ENCODE measurements around the gene UGT2A3.

UGT2A3 gene

GRCh38 chr4:68904786-68905185, 46.8 kb downstream of the UGT2A3 start:
- H3K27ac ChIP-seq = peak overlapping the region; percentile 65; the same call in 1 of the 2 replicates
- no peak for TF ChIP-seq ZFX (IDR thresholded peaks at IDR 0.05; ENCODE audit: borderline replicate concordance)
- peak; percentile 28; the same call in 1 of the 2 replicates for TF ChIP-seq CTCF (IDR thresholded peaks at IDR 0.05)

- no peak overlapping the region for H3K27ac ChIP-seq
- no peak for TF ChIP-seq CTCF (IDR thresholded peaks at IDR 0.05)
- no peak for TF ChIP-seq ZFX (IDR thresholded peaks at IDR 0.05; ENCODE audit: borderline replicate concordance)
These were observed 54.9 kb downstream of the UGT2A3 start for GRCh38 chr4:68896749-68897148.

GRCh38 chr4:68895561-68896198, 55.9 kb downstream of the UGT2A3 start:
- no peak overlapping the region for H3K27ac ChIP-seq
- TF ChIP-seq ZFX (IDR thresholded peaks at IDR 0.05; ENCODE audit: borderline replicate concordance) = no peak
- no peak for TF ChIP-seq CTCF (IDR thresholded peaks at IDR 0.05)

GRCh38 chr4:68892861-68893260, 58.7 kb downstream of the UGT2A3 start:
- no peak overlapping the region for H3K27ac ChIP-seq
- TF ChIP-seq ZFX (IDR thresholded peaks at IDR 0.05; ENCODE audit: borderline replicate concordance) (no peak), CTCF (IDR thresholded peaks at IDR 0.05) (no peak)

GRCh38 chr4:68891678-68892077, 59.9 kb downstream of the UGT2A3 start:
- TF ChIP-seq ZFX (IDR thresholded peaks at IDR 0.05; ENCODE audit: borderline replicate concordance) (no peak), CTCF (IDR thresholded peaks at IDR 0.05) (no peak)
- H3K27ac ChIP-seq = no peak overlapping the region

- no peak overlapping the region for H3K27ac ChIP-seq
- TF ChIP-seq ZFX (IDR thresholded peaks at IDR 0.05; ENCODE audit: borderline replicate concordance) (no peak), CTCF (IDR thresholded peaks at IDR 0.05) (no peak)
These were observed 66.1 kb downstream of the UGT2A3 start for GRCh38 chr4:68885545-68885944.

- no peak for TF ChIP-seq ZFX (IDR thresholded peaks at IDR 0.05; ENCODE audit: borderline replicate concordance)
- H3K27ac ChIP-seq = no peak overlapping the region
These were observed 67.7 kb downstream of the UGT2A3 start for GRCh38 chr4:68883870-68884269.
